GM12878 (cell line): Measurements from ENCODE around the gene RNF126.

Experiments used
- EED ChIP-seq: sonication (generic); IDR thresholded peaks from 2 replicates; pipeline ENCODE4 v1.6.1; 2016; ENCODE audit warnings: antibody characterized with exemption, low read depth
- MXI1 ChIP-seq: fragments of 150-350 bp; IDR thresholded peaks from 2 replicates; pipeline ENCODE4 v1.6.1; 2011; ENCODE audit warnings: low read depth, mild to moderate bottlenecking, inconsistent platforms, low read length, improper control_type of control experiment
- RFX5 ChIP-seq: IDR thresholded peaks from 2 replicates; pipeline ENCODE4 v1.6.1; 2011; ENCODE audit warnings: low read depth, low read length, improper control_type of control experiment
- SIN3A ChIP-seq: IDR thresholded peaks from 2 replicates; pipeline ENCODE4 v1.6.1; 2012; ENCODE audit warnings: low read depth, low read length, improper control_type of control experiment
- SMC3 ChIP-seq: IDR thresholded peaks from 2 replicates; pipeline ENCODE4 v1.6.1; 2011; ENCODE audit warnings: low read length, improper control_type of control experiment, borderline replicate concordance
- ZBTB11 ChIP-seq: fragments of 450-650 bp; formaldehyde crosslinking; IDR thresholded peaks from 2 replicates; pipeline ENCODE4 v1.5.0; 2022; ENCODE audit warnings: mild to moderate bottlenecking, missing genetic modification characterization
- TF ChIP-seq, protein P1 (sequence below), 3 experiments: IDR thresholded peaks in 2 of 3; conservative IDR thresholded peaks in 1 of 3; 2 replicates each; pipeline ENCODE4 v1.5.1; 2011; ENCODE audit warnings: low read depth in 3 of 3, low read length in 3 of 3, mild to moderate bottlenecking in 3 of 3, control low read depth in 2 of 3, moderate library complexity in 2 of 3, inconsistent platforms in 1 of 3, mixed read lengths in 1 of 3; ENCODE audit not compliant: control insufficient read depth in 2 of 3, insufficient read depth in 1 of 3; ENCODE audit errors: extremely low read depth in 1 of 3
- TF ChIP-seq, protein P2 (sequence below): fragments of 450-650 bp; IDR thresholded peaks from 2 replicates; pipeline ENCODE4 v1.6.1; 2017; ENCODE audit warnings: antibody characterized with exemption, mild to moderate bottlenecking, moderate library complexity

DNA sequence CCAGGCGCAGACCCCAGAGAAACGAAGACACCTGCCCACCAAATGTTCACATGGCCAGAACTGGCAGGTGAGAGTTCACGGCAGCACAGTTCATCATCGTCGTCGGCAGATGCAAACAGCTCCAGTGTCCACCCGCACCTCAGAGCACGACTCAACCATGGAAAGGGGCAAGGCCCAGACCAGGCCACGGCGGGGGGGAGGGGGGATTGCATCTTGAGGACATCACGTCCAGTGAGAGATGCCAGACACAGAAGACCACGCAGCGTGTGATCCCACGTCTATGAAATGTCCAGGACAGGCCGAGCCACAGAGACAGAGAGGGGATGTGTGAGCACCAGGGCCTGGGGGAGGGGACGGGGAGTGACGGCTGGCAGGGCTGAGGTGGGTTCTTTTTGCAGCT is 7.3 kb downstream of the RNF126 start:
- TF ChIP-seq SIN3A = no peak
- TF ChIP-seq, protein P1, sequence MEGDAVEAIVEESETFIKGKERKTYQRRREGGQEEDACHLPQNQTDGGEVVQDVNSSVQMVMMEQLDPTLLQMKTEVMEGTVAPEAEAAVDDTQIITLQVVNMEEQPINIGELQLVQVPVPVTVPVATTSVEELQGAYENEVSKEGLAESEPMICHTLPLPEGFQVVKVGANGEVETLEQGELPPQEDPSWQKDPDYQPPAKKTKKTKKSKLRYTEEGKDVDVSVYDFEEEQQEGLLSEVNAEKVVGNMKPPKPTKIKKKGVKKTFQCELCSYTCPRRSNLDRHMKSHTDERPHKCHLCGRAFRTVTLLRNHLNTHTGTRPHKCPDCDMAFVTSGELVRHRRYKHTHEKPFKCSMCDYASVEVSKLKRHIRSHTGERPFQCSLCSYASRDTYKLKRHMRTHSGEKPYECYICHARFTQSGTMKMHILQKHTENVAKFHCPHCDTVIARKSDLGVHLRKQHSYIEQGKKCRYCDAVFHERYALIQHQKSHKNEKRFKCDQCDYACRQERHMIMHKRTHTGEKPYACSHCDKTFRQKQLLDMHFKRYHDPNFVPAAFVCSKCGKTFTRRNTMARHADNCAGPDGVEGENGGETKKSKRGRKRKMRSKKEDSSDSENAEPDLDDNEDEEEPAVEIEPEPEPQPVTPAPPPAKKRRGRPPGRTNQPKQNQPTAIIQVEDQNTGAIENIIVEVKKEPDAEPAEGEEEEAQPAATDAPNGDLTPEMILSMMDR (IDR thresholded peaks at IDR 0.05 in 2 of 3, conservative IDR thresholded peaks at IDR 0.05 in 1 of 3; ENCODE audit: control insufficient read depth in 2 of 3, extremely low read depth in 1 of 3, insufficient read depth in 1 of 3, low read depth in 3 of 3, low read length in 3 of 3) = no peak
- TF ChIP-seq ZBTB11 (CRISPR knock-in tag) = no peak
- TF ChIP-seq, protein P2, sequence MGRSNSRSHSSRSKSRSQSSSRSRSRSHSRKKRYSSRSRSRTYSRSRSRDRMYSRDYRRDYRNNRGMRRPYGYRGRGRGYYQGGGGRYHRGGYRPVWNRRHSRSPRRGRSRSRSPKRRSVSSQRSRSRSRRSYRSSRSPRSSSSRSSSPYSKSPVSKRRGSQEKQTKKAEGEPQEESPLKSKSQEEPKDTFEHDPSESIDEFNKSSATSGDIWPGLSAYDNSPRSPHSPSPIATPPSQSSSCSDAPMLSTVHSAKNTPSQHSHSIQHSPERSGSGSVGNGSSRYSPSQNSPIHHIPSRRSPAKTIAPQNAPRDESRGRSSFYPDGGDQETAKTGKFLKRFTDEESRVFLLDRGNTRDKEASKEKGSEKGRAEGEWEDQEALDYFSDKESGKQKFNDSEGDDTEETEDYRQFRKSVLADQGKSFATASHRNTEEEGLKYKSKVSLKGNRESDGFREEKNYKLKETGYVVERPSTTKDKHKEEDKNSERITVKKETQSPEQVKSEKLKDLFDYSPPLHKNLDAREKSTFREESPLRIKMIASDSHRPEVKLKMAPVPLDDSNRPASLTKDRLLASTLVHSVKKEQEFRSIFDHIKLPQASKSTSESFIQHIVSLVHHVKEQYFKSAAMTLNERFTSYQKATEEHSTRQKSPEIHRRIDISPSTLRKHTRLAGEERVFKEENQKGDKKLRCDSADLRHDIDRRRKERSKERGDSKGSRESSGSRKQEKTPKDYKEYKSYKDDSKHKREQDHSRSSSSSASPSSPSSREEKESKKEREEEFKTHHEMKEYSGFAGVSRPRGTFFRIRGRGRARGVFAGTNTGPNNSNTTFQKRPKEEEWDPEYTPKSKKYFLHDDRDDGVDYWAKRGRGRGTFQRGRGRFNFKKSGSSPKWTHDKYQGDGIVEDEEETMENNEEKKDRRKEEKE = no peak
- TF ChIP-seq EED = no peak
- no peak for TF ChIP-seq RFX5
- TF ChIP-seq SMC3 = no peak
- TF ChIP-seq MXI1 = no peak
